Lower leg skin (tissue), 4 donors: ENCODE results near the gene ZBTB1. TPM values are rescaled to one million over a fixed set of nuclear protein-coding genes. Genes with fewer than 3 reads are reported as not detected.

Experiments
- DNase-seq, 2 donors: peaks; one replicate each; pipeline ENCODE4 v3.0.0-alpha.2; 2019; ENCODE audit warnings: low spot score in 2 of 2
- H3K4me3 ChIP-seq: fragments of 200-600 bp; sonication (generic); 2 replicates; pipeline ENCODE4 v1.5.1; 2017; ENCODE audit warnings: mild to moderate bottlenecking, low read depth; ENCODE audit not compliant: poor library complexity, severe bottlenecking
- CTCF ChIP-seq, 3 donors: fragments of 450-650 bp; IDR thresholded peaks; one replicate each; pipeline ENCODE4 v1.5.1; 2016; ENCODE audit warnings: antibody characterized with exemption in 3 of 3, mild to moderate bottlenecking in 3 of 3, moderate library complexity in 2 of 3
- POLR2A ChIP-seq, 2 donors: fragments of 450-650 bp; IDR thresholded peaks; one replicate each; pipeline ENCODE4 v1.6.1; 2016 to 2017; ENCODE audit warnings: antibody characterized with exemption in 2 of 2, mild to moderate bottlenecking in 1 of 2, moderate library complexity in 1 of 2
- WGBS, 2 donors: methylation state at CpG; one replicate each; pipeline ENCODE4 v1.1.5; 2018; 5-methylcytosine and 5-hydroxymethylcytosine counted together
- intact Hi-C: fragments of 100-400 bp; cut with DNase I; formaldehyde crosslinking; loops from one replicate; pipeline ENCODE4 v1.15.0; 2023; ENCODE audit warnings: low total_unique reads
- total RNA-seq, 4 donors: library from RNA; depleted of rRNA; stranded (reverse); fragments of >200 nt; gene quantifications; one replicate each; pipeline ENCODE4 v1.1.0, GENCODE V29; 2016

Gene ZBTB1
- total RNA-seq, 4 donors from 2014 or later: 35.2 to 50.4 (median 39.4) TPM

- intact Hi-C loops: no loop called here
- TF ChIP-seq CTCF (IDR thresholded peaks at IDR 0.05) (no peak), POLR2A (IDR thresholded peaks at IDR 0.05) (no peak)
- no peak for DNase-seq
- H3K4me3 ChIP-seq: no peak overlapping the region
- WGBS, 2 donors: 94 to 100% methylated on average over 1 of the region's 1 CpG
These were observed 4.5 kb upstream of the ZBTB1 start for GRCh38 chr14:64500088-64500487.

GRCh38 chr14:64501411-64502171, 3.0 kb upstream of the ZBTB1 start:
- H3K4me3 ChIP-seq: no peak overlapping the region
- peak; percentile 52 to 91 for DNase-seq
- no peak for TF ChIP-seq CTCF (IDR thresholded peaks at IDR 0.05)
- TF ChIP-seq POLR2A (IDR thresholded peaks at IDR 0.05): no peak
- intact Hi-C loops: no loop called here
- WGBS, 2 donors: 19 to 24% methylated on average over 8 of the region's 8 CpGs

GRCh38 chr14:64502456-64502855, 2.1 kb upstream of the ZBTB1 start:
- WGBS, 2 donors: 33 to 36% methylated on average over 6 of the region's 6 CpGs
- no peak overlapping the region for H3K4me3 ChIP-seq
- peak in 1 of 2 donors; percentile 22 for DNase-seq
- TF ChIP-seq CTCF (IDR thresholded peaks at IDR 0.05) (no peak), POLR2A (IDR thresholded peaks at IDR 0.05) (no peak)
- intact Hi-C loops: no loop called here

GRCh38 chr14:64502887-64503433, 1.6 kb upstream of the ZBTB1 start:
- peak overlapping the region; percentile 97 for H3K4me3 ChIP-seq
- WGBS, 2 donors: 0 to 2% methylated on average over 23 to 29 of the region's 29 CpGs
- intact Hi-C loops: no loop called here
- no peak for TF ChIP-seq POLR2A (IDR thresholded peaks at IDR 0.05)
- TF ChIP-seq CTCF (IDR thresholded peaks at IDR 0.05): no peak
- DNase-seq: peak; percentile 63 to 89

GRCh38 chr14:64503434-64504309, 898 bp upstream of the ZBTB1 start, which contains the start of gene ZBTB25:
Gene ZBTB25, minus strand, starts transcription at chr14:64503838. Its CDS starts 13,305 bp downstream, at chr14:64490533.
- peak within 1 kb of the TSS; percentile 97 for H3K4me3 ChIP-seq
- TF ChIP-seq POLR2A (IDR thresholded peaks at IDR 0.05) (peak in 1 of 2 donors; percentile 35), CTCF (IDR thresholded peaks at IDR 0.05) (no peak)
- DNase-seq: peak; percentile 87 to 97
- WGBS, 2 donors: 0 to 1% methylated on average over 41 of the region's 87 CpGs
- intact Hi-C loops: no loop called here
